ENCODE data around the gene PRDX1.
"Not testable (repeated sequence)": the region's sequence is repeated elsewhere in the genome, so short reads cannot be mapped to it uniquely, and the experiment has no call there.

Gene PRDX1

DNA sequence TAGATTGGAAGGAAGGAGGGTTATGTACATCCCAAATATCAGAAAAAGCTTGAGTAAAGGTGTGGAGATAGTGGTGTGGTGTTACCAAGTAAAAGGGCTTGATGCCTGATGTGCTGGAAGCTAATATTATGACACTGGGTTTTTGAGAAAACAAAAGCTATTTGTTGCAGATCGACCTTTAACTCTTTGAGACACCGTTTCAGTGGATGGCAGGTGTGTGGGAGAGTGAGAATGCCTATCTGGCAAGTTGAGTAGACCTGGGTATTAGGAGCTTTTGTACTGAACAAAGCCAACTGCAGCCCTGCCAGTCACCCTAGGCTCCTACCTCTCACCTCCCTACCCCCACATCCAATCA, 20.2 kb downstream of the PRDX1 start:
- no peak for DNase-seq

GRCh38 chr1:45499415-45499769, 22.3 kb downstream of the PRDX1 start:
- no peak for DNase-seq

DNA sequence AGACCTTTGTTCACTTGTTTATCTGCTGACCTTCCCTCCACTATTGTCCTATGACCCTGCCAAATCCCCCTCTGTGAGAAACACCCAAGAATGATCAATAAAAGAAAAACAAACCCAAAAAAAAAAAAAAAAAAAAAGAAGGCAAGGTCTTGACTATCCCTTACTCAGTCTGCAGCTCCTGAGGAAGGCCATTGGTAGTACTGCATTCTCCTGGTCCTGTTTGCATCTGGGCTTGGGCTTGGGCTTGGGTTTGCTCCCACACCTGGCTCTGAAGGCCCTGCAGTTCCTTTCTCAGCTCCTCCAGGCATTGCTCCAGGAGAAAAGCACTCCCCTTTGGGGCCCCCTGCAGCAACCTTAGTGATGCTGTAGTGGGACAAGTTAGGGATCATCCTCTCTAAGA, 23.4 kb downstream of the PRDX1 start:
- no peak for DNase-seq

DNA sequence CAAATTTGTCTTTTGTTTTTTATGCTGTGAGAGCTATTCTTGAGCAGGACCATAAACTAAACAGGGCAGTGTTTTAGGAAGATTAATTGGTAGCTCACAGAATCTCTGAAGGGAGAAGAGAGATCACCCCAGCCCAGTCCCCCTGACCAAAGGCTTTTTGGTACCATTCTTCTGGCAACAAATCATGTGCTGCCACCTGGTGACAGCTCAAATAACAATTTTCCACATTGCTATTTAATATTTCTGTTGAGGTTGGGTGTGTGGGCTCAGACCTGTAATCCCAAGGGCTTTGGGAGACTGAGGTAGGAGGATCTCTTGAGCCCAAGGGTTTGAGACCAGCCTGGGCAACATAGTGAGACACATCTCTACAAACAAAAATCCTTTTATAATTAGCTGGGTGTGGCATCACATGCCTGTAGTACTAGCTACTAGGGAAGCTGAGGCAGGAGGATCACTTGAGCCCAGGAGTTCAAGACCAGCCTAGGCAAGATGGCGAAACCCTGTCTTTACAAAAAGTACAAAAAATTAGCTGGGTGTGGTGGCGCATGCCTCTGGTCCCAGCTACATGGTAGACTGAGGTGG, 28.5 kb downstream of the PRDX1 start:
- peak; percentile 27 for DNase-seq

DNA sequence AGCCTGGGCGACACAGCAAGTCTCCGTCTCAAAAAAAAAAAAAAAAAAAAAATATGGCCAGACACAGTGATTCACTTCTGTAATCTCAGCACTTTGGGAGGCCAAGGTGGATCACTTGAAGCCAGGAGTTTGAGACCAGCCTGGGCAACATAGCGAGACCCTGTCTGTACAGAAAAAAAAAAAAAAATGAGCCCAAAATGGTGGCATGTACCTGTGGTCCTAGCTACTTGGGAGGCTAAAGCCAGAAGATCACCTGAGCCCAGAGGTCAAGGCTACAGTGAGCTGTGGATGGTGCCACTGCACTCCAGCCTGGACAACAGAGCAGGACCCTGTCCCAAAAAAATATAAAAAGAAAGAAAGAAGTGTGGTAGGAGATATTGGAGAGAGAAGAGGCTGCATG, 29.0 kb downstream of the PRDX1 start:
- DNase-seq: no peak

DNA sequence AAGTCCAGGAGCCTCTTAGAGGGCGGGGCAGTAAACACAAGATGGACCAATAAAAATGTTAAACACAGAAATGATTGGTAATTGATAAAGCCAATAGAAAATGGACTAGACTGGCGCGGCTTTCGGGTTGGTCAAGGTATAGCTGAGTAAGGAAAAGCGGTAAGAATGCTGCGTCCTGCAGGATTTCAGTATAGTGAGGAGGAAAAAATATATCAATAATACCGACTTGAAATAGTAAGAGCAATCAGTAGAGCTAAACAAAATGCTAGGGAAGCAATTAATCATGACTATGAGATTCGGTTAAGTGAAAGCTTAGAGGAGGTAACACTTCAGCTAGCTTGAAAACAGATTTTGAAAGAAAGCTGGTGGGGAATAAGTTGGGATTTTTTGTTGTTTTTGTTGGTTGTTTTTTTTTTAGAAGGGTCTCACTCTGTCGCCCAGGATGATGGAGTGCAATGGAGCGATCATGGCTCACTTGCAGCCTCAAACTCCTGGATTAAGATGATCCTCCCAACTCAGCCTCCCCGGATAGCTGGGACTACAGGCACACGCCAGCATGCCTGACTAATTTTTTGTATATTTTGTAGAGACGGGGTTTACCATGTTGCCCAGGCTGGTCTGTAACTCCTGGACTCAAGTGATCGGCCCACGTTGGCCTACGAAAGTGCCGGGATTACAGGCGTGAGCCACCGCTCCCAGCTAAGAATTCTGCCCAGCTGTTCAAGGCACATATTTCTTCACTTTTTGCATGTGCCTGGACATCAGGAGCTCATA, 30.0 kb downstream of the PRDX1 start:
- DNase-seq: no peak

DNA sequence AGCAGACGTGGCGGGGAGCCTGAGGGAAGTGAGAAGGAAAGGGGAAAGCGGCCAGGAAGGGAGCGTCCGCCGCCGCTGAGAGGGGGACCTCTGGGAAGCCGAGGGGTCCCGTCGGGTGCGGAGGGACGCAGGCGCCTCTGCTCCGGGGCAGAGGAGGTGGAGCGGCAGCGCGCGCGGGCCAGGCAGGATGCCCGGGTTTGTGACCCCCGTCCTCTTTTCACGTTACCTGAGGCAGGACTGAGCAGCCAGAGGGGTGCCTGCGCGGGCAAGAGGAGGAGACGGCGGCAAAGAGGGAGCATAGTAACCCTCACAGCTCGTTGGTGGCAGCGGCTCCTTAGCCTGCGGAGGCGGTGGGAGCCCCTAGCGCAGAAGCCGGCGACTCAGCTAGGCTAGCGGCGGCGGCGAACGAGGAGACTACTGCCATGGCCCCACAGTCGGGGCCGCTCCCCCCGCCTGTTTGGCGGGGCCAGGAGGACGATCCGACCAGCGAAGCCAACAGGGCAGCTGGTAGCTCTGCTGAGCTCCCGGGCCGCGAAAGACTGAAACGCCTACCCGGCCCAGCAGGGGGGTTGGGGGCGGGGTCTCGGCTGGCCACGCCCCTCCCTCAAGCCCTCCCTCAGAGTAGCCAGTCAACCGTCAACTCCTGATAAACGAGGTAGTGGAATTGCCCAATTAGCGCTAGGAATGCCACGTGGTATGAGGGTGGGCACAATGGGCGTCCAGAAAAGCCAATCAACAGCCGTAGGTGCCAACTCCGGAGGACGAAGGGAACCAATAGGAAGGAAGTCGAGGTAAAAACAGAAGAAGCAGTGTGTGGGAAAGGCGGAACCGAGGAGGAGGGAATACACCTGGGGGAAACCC, 30.8 kb downstream of the PRDX1 start, which contains the start of gene TESK2:
Gene TESK2 (minus strand): TSS at position 538 of the 861 bp plus-strand sequence. CDS start 33,378 bp downstream, outside the sequence.
- DNase-seq: peak; percentile 90

- DNase-seq: no peak
Measured at GRCh38 chr1:45490121-45490625, 31.5 kb downstream of the PRDX1 start.

- DNase-seq: peak; percentile 31
Measured at GRCh38 chr1:45489379-45489778, 32.3 kb downstream of the PRDX1 start.

- no peak for DNase-seq
Measured at GRCh38 chr1:45488666-45489377, 32.9 kb downstream of the PRDX1 start.

DNA sequence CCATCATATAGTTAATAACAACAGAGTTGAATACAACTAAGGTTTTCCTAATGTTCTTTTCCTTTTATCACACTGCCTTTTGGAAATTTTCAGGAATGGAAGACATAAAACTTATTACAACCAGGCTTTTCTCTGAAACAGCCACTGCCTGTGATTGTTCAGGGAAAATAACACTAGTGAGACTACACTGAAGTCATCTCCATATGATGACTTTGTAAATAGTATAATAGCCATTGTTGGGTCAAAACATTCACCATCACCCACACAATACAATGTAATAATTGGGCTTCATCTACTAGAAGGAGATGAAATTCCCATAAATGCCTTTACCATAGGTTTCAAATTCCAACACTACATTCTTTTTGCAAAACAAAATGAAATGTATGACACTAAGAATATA, 35.7 kb downstream of the PRDX1 start:
- no peak for DNase-seq

DNA sequence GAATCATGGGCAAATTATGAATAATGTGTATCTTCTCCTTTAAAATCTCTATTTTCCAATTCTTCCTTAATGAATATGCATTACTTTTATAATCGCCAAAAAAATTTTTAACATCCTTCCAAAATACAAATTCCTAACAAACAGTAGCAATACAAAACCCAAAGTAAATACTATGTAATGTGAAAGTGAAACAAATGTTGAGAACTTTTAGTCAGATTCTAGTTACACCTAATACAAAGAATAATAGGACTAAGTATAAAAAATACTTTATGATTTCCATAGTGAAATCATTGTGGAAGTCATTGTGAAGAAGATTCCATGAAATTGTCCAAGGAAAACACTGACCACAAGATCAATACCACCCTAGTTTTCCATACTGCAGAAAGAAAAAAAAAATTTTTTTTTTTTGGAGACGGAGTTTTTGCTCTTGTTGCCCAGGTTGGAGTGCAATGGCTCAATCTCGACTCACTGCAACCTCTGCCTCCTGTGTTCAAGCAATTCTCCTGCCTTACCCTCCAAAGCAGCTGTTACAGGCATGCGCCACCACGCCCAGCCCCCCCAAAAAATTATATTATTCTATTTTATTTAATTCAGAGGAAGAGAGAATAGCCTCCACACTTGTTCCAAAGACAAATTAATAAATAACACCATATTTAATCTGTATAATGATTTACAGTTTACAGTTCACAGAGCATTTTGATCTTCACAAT, 42.5 kb downstream of the PRDX1 start:
- DNase-seq: no peak

- DNase-seq: no peak
Measured at GRCh38 chr1:45478121-45478814, 43.4 kb downstream of the PRDX1 start.

GRCh38 chr1:45477646-45478045, 44.0 kb downstream of the PRDX1 start:
- no peak for DNase-seq

- DNase-seq: not testable (repeated sequence)
Measured at GRCh38 chr1:45474194-45474593, 47.5 kb downstream of the PRDX1 start.

- no peak for DNase-seq
Measured at GRCh38 chr1:45473302-45473701, 48.4 kb downstream of the PRDX1 start.

DNA sequence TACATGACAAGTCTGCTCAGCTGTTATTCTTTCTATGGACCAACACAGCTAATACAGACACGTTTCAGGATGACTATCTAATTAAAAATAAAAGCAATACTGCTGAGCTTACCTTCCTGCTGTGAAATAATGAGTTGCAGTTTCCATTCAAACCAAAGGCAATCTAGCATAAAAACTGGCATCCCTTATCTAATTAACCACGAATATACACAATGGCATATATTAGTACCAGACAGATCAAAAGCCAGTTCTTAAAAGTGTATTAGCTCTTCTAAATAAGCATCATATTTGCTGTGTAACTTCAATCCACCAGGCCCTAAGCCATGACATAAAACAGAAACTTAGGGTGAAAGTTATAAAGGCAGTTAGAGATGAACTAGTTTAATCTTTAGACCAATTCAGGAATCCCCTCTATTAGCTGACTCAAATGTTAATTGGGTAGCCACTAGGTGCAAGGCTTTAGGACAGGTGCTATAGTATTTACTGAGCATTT, 51.3 kb downstream of the PRDX1 start:
- no peak for DNase-seq

GRCh38 chr1:45467353-45467752, 54.3 kb downstream of the PRDX1 start:
- DNase-seq: not testable (repeated sequence)

- no peak for DNase-seq
Measured at GRCh38 chr1:45465277-45465676, 56.4 kb downstream of the PRDX1 start.

Measured in stimulated activated CD4-positive, alpha-beta T cell treated with anti-CD3 and anti-CD28 coated beads, Interleukin-12 subunit alpha, Interleukin-12 subunit beta, amount 100 ng/mL, for 4 hours (primary cell).